ENCODE results near the gene NCOA3.

Gene NCOA3

DNA sequence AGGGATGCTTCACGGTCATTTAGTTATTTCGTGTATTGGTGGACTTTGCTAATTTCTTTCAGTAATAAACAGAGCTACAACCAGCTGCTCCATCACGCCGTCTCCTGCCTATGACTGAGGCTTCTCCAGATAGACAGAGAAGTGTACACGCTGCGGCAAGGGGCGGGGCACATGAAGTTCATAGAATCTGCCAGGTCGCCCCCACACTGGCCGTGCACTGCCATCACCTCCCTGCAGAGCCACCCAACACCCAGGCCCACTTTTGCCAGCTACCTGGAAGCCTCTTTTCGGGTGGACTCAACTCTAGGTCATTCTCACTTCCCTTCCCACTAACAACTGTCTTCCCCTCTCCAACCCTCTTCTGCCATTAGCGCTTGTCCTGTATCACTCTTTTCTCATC, 195.2 kb downstream of the NCOA3 start:
- no peak overlapping the region for H3K4me3 ChIP-seq (ENCODE audit: control insufficient read depth, low read depth, low read length)
- DNase-seq (ENCODE audit: low read depth) = no peak
- TF ChIP-seq, protein P1, sequence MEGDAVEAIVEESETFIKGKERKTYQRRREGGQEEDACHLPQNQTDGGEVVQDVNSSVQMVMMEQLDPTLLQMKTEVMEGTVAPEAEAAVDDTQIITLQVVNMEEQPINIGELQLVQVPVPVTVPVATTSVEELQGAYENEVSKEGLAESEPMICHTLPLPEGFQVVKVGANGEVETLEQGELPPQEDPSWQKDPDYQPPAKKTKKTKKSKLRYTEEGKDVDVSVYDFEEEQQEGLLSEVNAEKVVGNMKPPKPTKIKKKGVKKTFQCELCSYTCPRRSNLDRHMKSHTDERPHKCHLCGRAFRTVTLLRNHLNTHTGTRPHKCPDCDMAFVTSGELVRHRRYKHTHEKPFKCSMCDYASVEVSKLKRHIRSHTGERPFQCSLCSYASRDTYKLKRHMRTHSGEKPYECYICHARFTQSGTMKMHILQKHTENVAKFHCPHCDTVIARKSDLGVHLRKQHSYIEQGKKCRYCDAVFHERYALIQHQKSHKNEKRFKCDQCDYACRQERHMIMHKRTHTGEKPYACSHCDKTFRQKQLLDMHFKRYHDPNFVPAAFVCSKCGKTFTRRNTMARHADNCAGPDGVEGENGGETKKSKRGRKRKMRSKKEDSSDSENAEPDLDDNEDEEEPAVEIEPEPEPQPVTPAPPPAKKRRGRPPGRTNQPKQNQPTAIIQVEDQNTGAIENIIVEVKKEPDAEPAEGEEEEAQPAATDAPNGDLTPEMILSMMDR (IDR thresholded peaks at IDR 0.05; ENCODE audit: control insufficient read depth, insufficient read depth, low read depth, low read length, missing control alignments) = no peak

DNA sequence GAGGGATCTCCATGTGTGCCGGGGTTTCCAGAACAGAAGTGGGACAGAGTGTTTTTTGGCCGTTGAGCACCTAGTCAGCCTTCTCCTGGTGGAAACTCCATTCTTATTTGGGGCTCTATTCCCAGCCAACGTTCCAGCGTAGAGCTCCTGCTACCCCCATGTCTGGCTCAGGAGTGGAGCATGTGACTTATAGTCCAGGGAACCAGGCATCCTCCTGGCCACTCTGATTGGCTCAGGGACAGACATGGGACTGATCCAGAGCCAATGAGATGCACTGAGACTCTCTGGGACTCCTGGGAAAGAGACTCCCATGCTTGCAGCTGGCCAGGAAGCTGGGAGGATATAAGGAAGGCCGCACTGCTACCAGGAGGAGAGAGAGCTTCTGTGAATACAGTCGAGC, 196.5 kb downstream of the NCOA3 start:
- no peak overlapping the region for H3K4me3 ChIP-seq (ENCODE audit: control insufficient read depth, low read depth, low read length)
- DNase-seq (ENCODE audit: low read depth) = no peak
- TF ChIP-seq, protein P1 (IDR thresholded peaks at IDR 0.05; ENCODE audit: control insufficient read depth, insufficient read depth, low read depth, low read length, missing control alignments) = no peak

DNA sequence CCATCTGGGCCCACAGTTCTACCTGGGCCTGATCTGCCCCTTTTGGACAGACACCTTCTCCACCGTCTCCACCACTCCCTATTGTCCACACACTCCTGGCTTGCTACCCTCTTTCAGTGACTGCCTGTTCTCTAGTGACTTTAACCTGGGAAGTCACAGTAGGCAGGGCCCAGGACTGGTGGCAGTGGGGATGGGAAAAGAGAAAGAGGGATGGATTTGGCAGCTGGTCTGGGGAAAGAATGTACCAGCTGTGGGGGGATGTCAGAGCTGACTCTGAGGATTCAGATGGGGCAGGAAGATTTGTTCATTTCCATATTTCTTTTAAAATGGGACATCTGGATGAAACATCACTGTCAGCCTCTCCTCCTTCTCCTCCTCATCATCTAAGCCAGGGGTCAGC, 198.1 kb downstream of the NCOA3 start:
- TF ChIP-seq, protein P1 (IDR thresholded peaks at IDR 0.05; ENCODE audit: control insufficient read depth, insufficient read depth, low read depth, low read length, missing control alignments) = no peak
- no peak for DNase-seq (ENCODE audit: low read depth)
- H3K4me3 ChIP-seq (ENCODE audit: control insufficient read depth, low read depth, low read length) = no peak overlapping the region

DNA sequence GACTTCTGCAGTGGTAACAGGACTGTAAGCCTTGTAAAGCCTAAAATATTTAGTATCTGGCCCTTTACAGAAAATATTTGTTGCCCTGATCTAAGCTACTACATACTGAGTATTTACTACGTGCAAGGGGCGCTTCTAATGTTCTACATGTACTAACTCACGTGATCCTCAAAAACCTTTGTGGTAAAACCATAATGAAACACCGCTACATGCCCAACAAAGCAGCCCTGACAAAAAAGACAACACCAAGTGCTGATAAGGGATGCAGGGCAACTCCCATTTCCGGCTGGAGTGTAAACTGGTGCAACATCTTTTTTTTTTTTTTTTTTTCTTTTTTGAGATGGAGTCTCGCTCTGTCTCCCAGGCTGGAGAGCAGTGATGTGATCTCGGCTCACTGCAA, 198.6 kb downstream of the NCOA3 start:
- DNase-seq (ENCODE audit: low read depth) = no peak
- TF ChIP-seq, protein P1 (IDR thresholded peaks at IDR 0.05; ENCODE audit: control insufficient read depth, insufficient read depth, low read depth, low read length, missing control alignments) = no peak
- no peak overlapping the region for H3K4me3 ChIP-seq (ENCODE audit: control insufficient read depth, low read depth, low read length)

- DNase-seq (ENCODE audit: low read depth) = peak; percentile 75
- TF ChIP-seq, protein P1 (IDR thresholded peaks at IDR 0.05; ENCODE audit: control insufficient read depth, insufficient read depth, low read depth, low read length, missing control alignments) = no peak
- no peak overlapping the region for H3K4me3 ChIP-seq (ENCODE audit: control insufficient read depth, low read depth, low read length)
These were observed 199.9 kb downstream of the NCOA3 start for GRCh38 chr20:47701612-47702011.

- H3K4me3 ChIP-seq (ENCODE audit: control insufficient read depth, low read depth, low read length) = no peak overlapping the region
These were observed 202.1 kb downstream of the NCOA3 start for GRCh38 chr20:47703748-47704147.

More at GRCh38 chr20:47703748-47704147, 202.1 kb downstream of the NCOA3 start:
- no peak for DNase-seq (ENCODE audit: low read depth)
- TF ChIP-seq, protein P1 (IDR thresholded peaks at IDR 0.05; ENCODE audit: control insufficient read depth, insufficient read depth, low read depth, low read length, missing control alignments) = no peak
